SK-N-SH treated with all-trans-retinoic acid at 6 μM for 48 hours (cell line): ENCODE measurements around the gene CDC26.

Experiments
- ATAC-seq: fragments of 200-7000 bp; cut with Tn5 transposase; 3 replicates; pipeline ENCODE4 v1.9.1; 2020; ENCODE audit warnings: mild to moderate bottlenecking, moderate library complexity
- ARNTL ChIP-seq: fragments of 450-650 bp; formaldehyde crosslinking; IDR thresholded peaks from 2 replicates; pipeline ENCODE4 v1.5.0; 2020; ENCODE audit warnings: low read depth, mild to moderate bottlenecking, moderate library complexity, borderline replicate concordance
- BACH2 ChIP-seq: fragments of 250-450 bp; sonication (Bioruptor Pico); IDR thresholded peaks from 2 replicates; pipeline ENCODE4 v1.9.0; 2021; ENCODE audit warnings: mild to moderate bottlenecking, borderline replicate concordance
- CSDC2 ChIP-seq: fragments of 250-450 bp; sonication (Bioruptor Pico); IDR thresholded peaks from 2 replicates; pipeline ENCODE4 v1.5.0; 2020; ENCODE audit warnings: mild to moderate bottlenecking, moderate library complexity
- ESRRG ChIP-seq: fragments of 250-450 bp; sonication (Bioruptor Pico); IDR thresholded peaks from 2 replicates; pipeline ENCODE4 v1.6.1; 2021; ENCODE audit warnings: mild to moderate bottlenecking
- GLIS3 ChIP-seq: fragments of 250-450 bp; sonication (Bioruptor Pico); IDR thresholded peaks from 2 replicates; pipeline ENCODE4 v1.5.0; 2020; ENCODE audit warnings: mild to moderate bottlenecking, moderate library complexity
- ISL1 ChIP-seq: fragments of 250-450 bp; sonication (Bioruptor Pico); IDR thresholded peaks from 2 replicates; pipeline ENCODE4 v2.1.2; 2022; ENCODE audit warnings: mild to moderate bottlenecking, moderate library complexity
- OSR1 ChIP-seq: fragments of 250-450 bp; sonication (Bioruptor Pico); IDR thresholded peaks from 2 replicates; pipeline ENCODE4 v1.8.0; 2022; ENCODE audit warnings: moderate library complexity, mild to moderate bottlenecking, inconsistent platforms
- PPARA ChIP-seq: fragments of 250-450 bp; sonication (Bioruptor Pico); IDR thresholded peaks from 2 replicates; pipeline ENCODE4 v1.5.0; 2020; ENCODE audit warnings: mild to moderate bottlenecking, borderline replicate concordance
- RARB ChIP-seq: fragments of 250-450 bp; sonication (Bioruptor Pico); IDR thresholded peaks from 2 replicates; pipeline ENCODE4 v1.8.0; 2021; ENCODE audit warnings: mild to moderate bottlenecking, moderate library complexity
- SNAI2 ChIP-seq: fragments of 250-450 bp; sonication (Bioruptor Pico); IDR thresholded peaks from 2 replicates; pipeline ENCODE4 v1.5.0; 2020; ENCODE audit warnings: mild to moderate bottlenecking, moderate library complexity
- TCF4 ChIP-seq: fragments of 250-450 bp; sonication (Bioruptor Pico); IDR thresholded peaks from 2 replicates; pipeline ENCODE4 v1.8.0; 2021; ENCODE audit warnings: mild to moderate bottlenecking, moderate library complexity, borderline replicate concordance
- TOX ChIP-seq: fragments of 250-450 bp; sonication (Bioruptor Pico); IDR thresholded peaks from 2 replicates; pipeline ENCODE4 v1.8.0; 2021; ENCODE audit warnings: mild to moderate bottlenecking, moderate library complexity, borderline replicate concordance
- ZC3H10 ChIP-seq: fragments of 250-450 bp; sonication (Bioruptor Pico); IDR thresholded peaks from 2 replicates; pipeline ENCODE4 v1.5.1; 2021; ENCODE audit warnings: mild to moderate bottlenecking, moderate library complexity
- ZFP3 ChIP-seq: fragments of 250-450 bp; sonication (Bioruptor Pico); IDR thresholded peaks from 2 replicates; pipeline ENCODE4 v1.5.0; 2020; ENCODE audit warnings: mild to moderate bottlenecking, moderate library complexity
- ZFP30 ChIP-seq: fragments of 450-650 bp; formaldehyde crosslinking; IDR thresholded peaks from 2 replicates; pipeline ENCODE4 v1.5.0; 2022; ENCODE audit warnings: mild to moderate bottlenecking, moderate library complexity
- ZNF565 ChIP-seq: fragments of 450-650 bp; formaldehyde crosslinking; conservative IDR thresholded peaks from 2 replicates; pipeline ENCODE4 v1.5.0; 2020; ENCODE audit warnings: low read depth, mild to moderate bottlenecking, moderate library complexity
- ZNF70 ChIP-seq: fragments of 450-650 bp; formaldehyde crosslinking; IDR thresholded peaks from 2 replicates; pipeline ENCODE4 v1.5.0; 2020; ENCODE audit warnings: mild to moderate bottlenecking, moderate library complexity
- ZNF8 ChIP-seq: fragments of 450-650 bp; formaldehyde crosslinking; IDR thresholded peaks from 2 replicates; pipeline ENCODE4 v1.5.0; 2020; ENCODE audit warnings: mild to moderate bottlenecking, moderate library complexity
- TF ChIP-seq, protein P1 (sequence below): fragments of 250-450 bp; sonication (Bioruptor Pico); IDR thresholded peaks from 2 replicates; pipeline ENCODE4 v1.5.1; 2020; ENCODE audit warnings: low read depth, mild to moderate bottlenecking, moderate library complexity
- TF ChIP-seq, protein P2 (sequence below): fragments of 250-450 bp; sonication (Bioruptor Pico); IDR thresholded peaks from 2 replicates; pipeline ENCODE4 v1.8.0; 2020; ENCODE audit warnings: mild to moderate bottlenecking, moderate library complexity, borderline replicate concordance
- TF ChIP-seq, protein P3 (sequence below): fragments of 250-450 bp; sonication (Bioruptor Pico); IDR thresholded peaks from 2 replicates; pipeline ENCODE4 v1.8.0; 2021; ENCODE audit warnings: low read depth, mild to moderate bottlenecking, moderate library complexity, borderline replicate concordance
- TF ChIP-seq, protein P4 (sequence below): fragments of 250-450 bp; sonication (Bioruptor Pico); IDR thresholded peaks from 2 replicates; pipeline ENCODE4 v1.5.0; 2020; ENCODE audit warnings: mild to moderate bottlenecking, moderate library complexity
- TF ChIP-seq, protein P5 (sequence below): fragments of 250-450 bp; sonication (Bioruptor Pico); IDR thresholded peaks from 2 replicates; pipeline ENCODE4 v1.5.1; 2021; ENCODE audit warnings: mild to moderate bottlenecking, moderate library complexity

Gene CDC26

DNA sequence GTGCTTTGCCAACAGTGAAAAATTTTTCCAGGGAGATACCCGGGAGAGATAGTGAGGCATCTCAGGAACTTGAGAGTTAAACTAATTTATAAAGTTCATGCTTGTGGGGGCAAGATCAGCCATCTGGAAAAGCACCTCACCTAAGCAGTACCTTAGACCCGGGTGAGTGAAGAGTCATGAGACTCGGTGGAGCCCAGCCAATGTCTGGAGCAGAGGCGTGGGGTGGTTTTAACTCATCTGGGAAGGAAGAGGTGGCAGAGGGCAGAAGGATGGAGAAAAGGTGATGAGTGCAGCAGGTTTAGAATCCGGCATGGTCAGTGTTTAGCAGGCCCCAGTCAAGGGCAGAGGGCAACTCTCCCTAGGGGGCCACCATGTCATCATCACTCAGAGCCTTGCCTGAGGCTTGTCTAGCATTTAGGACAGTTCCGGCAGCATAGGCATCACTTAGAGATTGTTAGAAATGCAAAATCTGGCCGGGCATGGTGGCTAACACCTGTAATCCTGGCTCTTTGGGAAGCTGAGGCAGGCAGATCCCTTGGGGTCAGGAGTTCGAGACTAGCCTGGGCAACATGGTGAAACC, 32.1 kb upstream of the CDC26 start:
- no peak for ATAC-seq

DNA sequence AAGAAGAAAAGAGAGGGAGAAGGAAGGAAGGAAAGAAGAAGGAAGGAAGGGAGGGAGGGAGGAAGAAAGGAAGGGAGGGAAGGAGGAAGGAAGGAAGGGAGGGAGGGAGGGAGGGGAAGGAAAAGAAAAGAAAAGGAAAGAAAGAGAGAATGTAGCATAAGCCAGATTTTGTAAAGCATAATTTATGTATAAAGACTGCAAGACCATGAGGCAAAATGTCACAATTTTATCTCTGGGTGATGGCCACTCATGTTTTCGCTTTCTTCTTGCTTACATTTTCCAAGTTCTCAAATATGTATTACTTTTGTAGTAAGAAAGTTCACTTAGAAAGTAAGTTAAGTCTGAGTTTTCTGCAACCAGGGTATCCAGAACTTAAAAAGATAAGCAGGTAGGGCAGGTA, 31.2 kb upstream of the CDC26 start:
- ATAC-seq = no peak
- TF ChIP-seq, protein P1, sequence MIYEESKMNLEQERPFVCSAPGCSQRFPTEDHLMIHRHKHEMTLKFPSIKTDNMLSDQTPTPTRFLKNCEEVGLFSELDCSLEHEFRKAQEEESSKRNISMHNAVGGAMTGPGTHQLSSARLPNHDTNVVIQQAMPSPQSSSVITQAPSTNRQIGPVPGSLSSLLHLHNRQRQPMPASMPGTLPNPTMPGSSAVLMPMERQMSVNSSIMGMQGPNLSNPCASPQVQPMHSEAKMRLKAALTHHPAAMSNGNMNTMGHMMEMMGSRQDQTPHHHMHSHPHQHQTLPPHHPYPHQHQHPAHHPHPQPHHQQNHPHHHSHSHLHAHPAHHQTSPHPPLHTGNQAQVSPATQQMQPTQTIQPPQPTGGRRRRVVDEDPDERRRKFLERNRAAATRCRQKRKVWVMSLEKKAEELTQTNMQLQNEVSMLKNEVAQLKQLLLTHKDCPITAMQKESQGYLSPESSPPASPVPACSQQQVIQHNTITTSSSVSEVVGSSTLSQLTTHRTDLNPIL (CRISPR knock-in tag) = no peak
- TF ChIP-seq OSR1 (no peak), ZNF70 (CRISPR knock-in tag) (no peak), ZNF565 (CRISPR knock-in tag) (no peak), ZNF8 (no peak), ZFP3 (CRISPR knock-in tag) (no peak), PPARA (CRISPR knock-in tag) (no peak), ZC3H10 (CRISPR knock-in tag) (no peak), ESRRG (CRISPR knock-in tag) (no peak), RARB (no peak), TCF4 (no peak), ISL1 (no peak), GLIS3 (CRISPR knock-in tag) (no peak)
- TF ChIP-seq, protein P2, sequence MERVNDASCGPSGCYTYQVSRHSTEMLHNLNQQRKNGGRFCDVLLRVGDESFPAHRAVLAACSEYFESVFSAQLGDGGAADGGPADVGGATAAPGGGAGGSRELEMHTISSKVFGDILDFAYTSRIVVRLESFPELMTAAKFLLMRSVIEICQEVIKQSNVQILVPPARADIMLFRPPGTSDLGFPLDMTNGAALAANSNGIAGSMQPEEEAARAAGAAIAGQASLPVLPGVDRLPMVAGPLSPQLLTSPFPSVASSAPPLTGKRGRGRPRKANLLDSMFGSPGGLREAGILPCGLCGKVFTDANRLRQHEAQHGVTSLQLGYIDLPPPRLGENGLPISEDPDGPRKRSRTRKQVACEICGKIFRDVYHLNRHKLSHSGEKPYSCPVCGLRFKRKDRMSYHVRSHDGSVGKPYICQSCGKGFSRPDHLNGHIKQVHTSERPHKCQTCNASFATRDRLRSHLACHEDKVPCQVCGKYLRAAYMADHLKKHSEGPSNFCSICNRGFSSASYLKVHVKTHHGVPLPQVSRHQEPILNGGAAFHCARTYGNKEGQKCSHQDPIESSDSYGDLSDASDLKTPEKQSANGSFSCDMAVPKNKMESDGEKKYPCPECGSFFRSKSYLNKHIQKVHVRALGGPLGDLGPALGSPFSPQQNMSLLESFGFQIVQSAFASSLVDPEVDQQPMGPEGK (CRISPR knock-in tag) = no peak
- TF ChIP-seq, protein P3, sequence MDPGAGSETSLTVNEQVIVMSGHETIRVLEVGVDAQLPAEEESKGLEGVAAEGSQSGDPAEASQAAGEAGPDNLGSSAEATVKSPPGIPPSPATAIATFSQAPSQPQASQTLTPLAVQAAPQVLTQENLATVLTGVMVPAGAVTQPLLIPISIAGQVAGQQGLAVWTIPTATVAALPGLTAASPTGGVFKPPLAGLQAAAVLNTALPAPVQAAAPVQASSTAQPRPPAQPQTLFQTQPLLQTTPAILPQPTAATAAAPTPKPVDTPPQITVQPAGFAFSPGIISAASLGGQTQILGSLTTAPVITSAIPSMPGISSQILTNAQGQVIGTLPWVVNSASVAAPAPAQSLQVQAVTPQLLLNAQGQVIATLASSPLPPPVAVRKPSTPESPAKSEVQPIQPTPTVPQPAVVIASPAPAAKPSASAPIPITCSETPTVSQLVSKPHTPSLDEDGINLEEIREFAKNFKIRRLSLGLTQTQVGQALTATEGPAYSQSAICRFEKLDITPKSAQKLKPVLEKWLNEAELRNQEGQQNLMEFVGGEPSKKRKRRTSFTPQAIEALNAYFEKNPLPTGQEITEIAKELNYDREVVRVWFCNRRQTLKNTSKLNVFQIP (CRISPR knock-in tag) = no peak

More for the DNA sequence above, 32.1 kb upstream of the CDC26 start:
- no peak for TF ChIP-seq SNAI2 (CRISPR knock-in tag)
- no peak for TF ChIP-seq ZNF70 (CRISPR knock-in tag)
- TF ChIP-seq, protein P3 (CRISPR knock-in tag) = no peak
- TF ChIP-seq PPARA (CRISPR knock-in tag) = no peak
- TF ChIP-seq BACH2 (CRISPR knock-in tag) = no peak
- no peak for TF ChIP-seq ZFP30 (CRISPR knock-in tag)
- TF ChIP-seq TOX (CRISPR knock-in tag) = no peak
- TF ChIP-seq ARNTL (CRISPR knock-in tag) = no peak
- TF ChIP-seq, protein P4, sequence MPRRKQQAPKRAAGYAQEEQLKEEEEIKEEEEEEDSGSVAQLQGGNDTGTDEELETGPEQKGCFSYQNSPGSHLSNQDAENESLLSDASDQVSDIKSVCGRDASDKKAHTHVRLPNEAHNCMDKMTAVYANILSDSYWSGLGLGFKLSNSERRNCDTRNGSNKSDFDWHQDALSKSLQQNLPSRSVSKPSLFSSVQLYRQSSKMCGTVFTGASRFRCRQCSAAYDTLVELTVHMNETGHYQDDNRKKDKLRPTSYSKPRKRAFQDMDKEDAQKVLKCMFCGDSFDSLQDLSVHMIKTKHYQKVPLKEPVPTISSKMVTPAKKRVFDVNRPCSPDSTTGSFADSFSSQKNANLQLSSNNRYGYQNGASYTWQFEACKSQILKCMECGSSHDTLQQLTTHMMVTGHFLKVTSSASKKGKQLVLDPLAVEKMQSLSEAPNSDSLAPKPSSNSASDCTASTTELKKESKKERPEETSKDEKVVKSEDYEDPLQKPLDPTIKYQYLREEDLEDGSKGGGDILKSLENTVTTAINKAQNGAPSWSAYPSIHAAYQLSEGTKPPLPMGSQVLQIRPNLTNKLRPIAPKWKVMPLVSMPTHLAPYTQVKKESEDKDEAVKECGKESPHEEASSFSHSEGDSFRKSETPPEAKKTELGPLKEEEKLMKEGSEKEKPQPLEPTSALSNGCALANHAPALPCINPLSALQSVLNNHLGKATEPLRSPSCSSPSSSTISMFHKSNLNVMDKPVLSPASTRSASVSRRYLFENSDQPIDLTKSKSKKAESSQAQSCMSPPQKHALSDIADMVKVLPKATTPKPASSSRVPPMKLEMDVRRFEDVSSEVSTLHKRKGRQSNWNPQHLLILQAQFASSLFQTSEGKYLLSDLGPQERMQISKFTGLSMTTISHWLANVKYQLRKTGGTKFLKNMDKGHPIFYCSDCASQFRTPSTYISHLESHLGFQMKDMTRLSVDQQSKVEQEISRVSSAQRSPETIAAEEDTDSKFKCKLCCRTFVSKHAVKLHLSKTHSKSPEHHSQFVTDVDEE (CRISPR knock-in tag) = no peak
- TF ChIP-seq GLIS3 (CRISPR knock-in tag) = no peak
- TF ChIP-seq TCF4 = no peak
- no peak for TF ChIP-seq ZNF565 (CRISPR knock-in tag)
- TF ChIP-seq, protein P5, sequence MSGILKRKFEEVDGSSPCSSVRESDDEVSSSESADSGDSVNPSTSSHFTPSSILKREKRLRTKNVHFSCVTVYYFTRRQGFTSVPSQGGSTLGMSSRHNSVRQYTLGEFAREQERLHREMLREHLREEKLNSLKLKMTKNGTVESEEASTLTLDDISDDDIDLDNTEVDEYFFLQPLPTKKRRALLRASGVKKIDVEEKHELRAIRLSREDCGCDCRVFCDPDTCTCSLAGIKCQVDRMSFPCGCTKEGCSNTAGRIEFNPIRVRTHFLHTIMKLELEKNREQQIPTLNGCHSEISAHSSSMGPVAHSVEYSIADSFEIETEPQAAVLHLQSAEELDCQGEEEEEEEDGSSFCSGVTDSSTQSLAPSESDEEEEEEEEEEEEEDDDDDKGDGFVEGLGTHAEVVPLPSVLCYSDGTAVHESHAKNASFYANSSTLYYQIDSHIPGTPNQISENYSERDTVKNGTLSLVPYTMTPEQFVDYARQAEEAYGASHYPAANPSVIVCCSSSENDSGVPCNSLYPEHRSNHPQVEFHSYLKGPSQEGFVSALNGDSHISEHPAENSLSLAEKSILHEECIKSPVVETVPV (CRISPR knock-in tag) = no peak
- TF ChIP-seq RARB = no peak
- TF ChIP-seq ZC3H10 (CRISPR knock-in tag) = no peak
- no peak for TF ChIP-seq ISL1
- TF ChIP-seq, protein P2 (CRISPR knock-in tag) = no peak
- no peak for TF ChIP-seq CSDC2
- no peak for TF ChIP-seq ESRRG (CRISPR knock-in tag)
- no peak for TF ChIP-seq ZFP3 (CRISPR knock-in tag)
